Natural killer cell (primary cell): ENCODE results near the gene BCL2L1. TPM values are rescaled to one million over a fixed set of nuclear protein-coding genes. Genes with fewer than 3 reads are reported as not detected.

Source experiments
- ATAC-seq, 3 donors: fragments of 150-1000 bp in 2 of 3; fragments of 200-7000 bp in 1 of 3; cut with Tn5 transposase; 1 replicate in 1 of 3; 2 replicates in 2 of 3; pipeline ENCODE4 v1.10.0; 2021; ENCODE audit warnings: mild to moderate bottlenecking in 2 of 3, moderate library complexity in 2 of 3
- DNase-seq, 2 donors: peaks; one replicate each; pipeline versions ENCODE4 v3.0.0 to v3.0.0-alpha.2; 2013 to 2021; ENCODE audit warnings: mixed read lengths in 1 of 2
- H3K27ac ChIP-seq: one replicate; pipeline ENCODE4 v1.5.1; 2013; ENCODE audit warnings: mild to moderate bottlenecking, low read length
- H3K27me3 ChIP-seq: one replicate; pipeline ENCODE4 v1.6.1; 2013; ENCODE audit warnings: low read length; ENCODE audit not compliant: control insufficient read depth, insufficient read depth
- H3K36me3 ChIP-seq: one replicate; pipeline ENCODE4 v1.6.1; 2013; ENCODE audit warnings: low read length; ENCODE audit not compliant: control insufficient read depth, insufficient read depth
- H3K4me1 ChIP-seq: one replicate; pipeline ENCODE4 v1.6.1; 2013; ENCODE audit warnings: low read length; ENCODE audit not compliant: control insufficient read depth, insufficient read depth
- H3K4me3 ChIP-seq: one replicate; pipeline ENCODE4 v1.5.1; 2013; ENCODE audit warnings: low read length
- H3K9me3 ChIP-seq: one replicate; pipeline ENCODE4 v1.6.1; 2013; ENCODE audit warnings: low read length; ENCODE audit not compliant: control insufficient read depth, insufficient read depth
- H3K27ac Mint-ChIP-seq, 2 donors: one replicate each; pipeline ENCODE4 v1.8.0; 2022; ENCODE audit warnings: mild to moderate bottlenecking in 2 of 2, mixed read lengths in 2 of 2, moderate library complexity in 1 of 2
- H3K27me3 Mint-ChIP-seq, 2 donors: one replicate each; pipeline ENCODE4 v1.8.0; 2022; ENCODE audit warnings: low read depth in 2 of 2, mixed read lengths in 2 of 2
- H3K36me3 Mint-ChIP-seq: one replicate; pipeline ENCODE4 v1.8.0; 2022; ENCODE audit warnings: mixed read lengths
- H3K4me1 Mint-ChIP-seq, 2 donors: one replicate each; pipeline ENCODE4 v1.8.0; 2022; ENCODE audit warnings: mixed read lengths in 2 of 2
- H3K4me3 Mint-ChIP-seq: one replicate; pipeline ENCODE4 v1.8.0; 2022; ENCODE audit warnings: mild to moderate bottlenecking, moderate library complexity, mixed read lengths
- H3K9me3 Mint-ChIP-seq, 2 donors: one replicate each; pipeline ENCODE4 v1.8.0; 2022; ENCODE audit warnings: mixed read lengths in 2 of 2
- WGBS: methylation state at CpG from one replicate; pipeline ENCODE4 v1.1.7; 2013; ENCODE audit warnings: missing lambda C conversion rate; ENCODE audit not compliant: insufficient coverage; 5-methylcytosine and 5-hydroxymethylcytosine counted together
- intact Hi-C: fragments of 100-400 bp; cut with micrococcal nuclease; formaldehyde crosslinking; loops from one replicate; pipeline ENCODE4 v1.14.2; 2022
- total RNA-seq, 4 donors: library from RNA; stranded (reverse); fragments of 120-200 nt in 1 of 4; gene quantifications; one replicate each; pipeline versions ENCODE4 v1.2.3 to v1.2.4, GENCODE V29; 2013 to 2022
- TF ChIP-seq, protein P1 (sequence below): fragments of 200-600 bp; IDR thresholded peaks from one replicate; pipeline ENCODE4 v1.8.0; 2022; ENCODE audit warnings: antibody characterized with exemption

Gene BCL2L1
- total RNA-seq, 3 donors from 2014 or later (not counting 1 experiment from before 2014, with no cell fraction given) = 67.4 to 92.6 (median 78.6) TPM

DNA sequence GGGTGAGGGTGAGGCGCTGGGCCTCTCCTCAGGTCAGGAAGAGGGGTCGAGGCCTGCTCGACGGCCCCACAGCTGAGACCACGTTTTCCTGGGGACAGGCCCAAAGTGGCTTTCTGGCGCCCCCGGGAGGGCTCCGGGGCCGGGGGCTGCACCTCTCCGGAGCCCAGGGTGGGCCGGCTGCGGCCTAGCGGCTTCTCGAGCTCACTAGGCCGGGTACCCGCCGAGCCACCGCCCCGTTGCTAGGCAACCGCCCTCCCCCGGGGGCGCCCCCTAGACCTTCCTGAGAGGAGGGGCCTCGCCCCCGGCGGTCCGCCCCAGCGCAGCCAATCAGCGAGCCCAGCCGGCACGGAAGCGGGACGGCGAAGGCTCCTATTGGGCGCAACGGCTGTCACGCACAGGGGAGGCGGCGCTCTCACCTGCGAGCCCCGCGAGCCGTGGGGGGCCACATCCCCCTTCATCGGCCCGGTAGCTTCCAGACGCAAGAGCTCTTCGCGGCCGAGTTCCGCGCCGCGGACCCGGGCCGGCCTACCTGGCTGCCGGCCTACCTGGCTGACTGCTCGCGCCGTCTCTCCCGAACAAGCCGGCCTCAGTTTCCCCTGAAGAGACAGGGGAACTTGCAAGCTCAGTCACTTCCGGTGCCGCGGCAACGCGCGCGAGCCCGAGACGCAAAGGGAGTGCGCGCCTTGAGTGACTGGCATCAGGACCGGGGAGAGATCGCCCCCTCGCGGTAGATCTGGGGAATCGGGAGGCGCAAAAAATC, 831 bp upstream of the BCL2L1 start:
- Mint-ChIP-seq H3K4me3 (peak overlapping the region; percentile 98), H3K36me3 (no peaks in the 10 kb centered on the region), H3K9me3 (no peaks in the 10 kb centered on the region), H3K27me3 (no peaks in the 10 kb centered on the region), H3K4me1 (peaks cover 49 to 52% of the 10 kb centered on the region in 2 donors), H3K27ac (peak overlapping the region; percentile 84 to 97)
- Histone ChIP-seq H3K9me3 (no peaks in the 10 kb centered on the region), H3K27ac (peak overlapping the region; percentile 88), H3K4me1 (peaks cover 40% of the 10 kb centered on the region), H3K36me3 (peaks cover 8% of the 10 kb centered on the region), H3K27me3 (no peaks in the 10 kb centered on the region), H3K4me3 (peak overlapping the region; percentile 75)
- ATAC-seq (peak; percentile 89 to 96 (median 91)), DNase-seq (peak; percentile 99)
- intact Hi-C loops = loop anchor here (1.0 to 2.0 kb wide), 6 partner anchors 49 to 209 kb away; partner anchors contain the start of gene HM13
- TF ChIP-seq, protein P1, sequence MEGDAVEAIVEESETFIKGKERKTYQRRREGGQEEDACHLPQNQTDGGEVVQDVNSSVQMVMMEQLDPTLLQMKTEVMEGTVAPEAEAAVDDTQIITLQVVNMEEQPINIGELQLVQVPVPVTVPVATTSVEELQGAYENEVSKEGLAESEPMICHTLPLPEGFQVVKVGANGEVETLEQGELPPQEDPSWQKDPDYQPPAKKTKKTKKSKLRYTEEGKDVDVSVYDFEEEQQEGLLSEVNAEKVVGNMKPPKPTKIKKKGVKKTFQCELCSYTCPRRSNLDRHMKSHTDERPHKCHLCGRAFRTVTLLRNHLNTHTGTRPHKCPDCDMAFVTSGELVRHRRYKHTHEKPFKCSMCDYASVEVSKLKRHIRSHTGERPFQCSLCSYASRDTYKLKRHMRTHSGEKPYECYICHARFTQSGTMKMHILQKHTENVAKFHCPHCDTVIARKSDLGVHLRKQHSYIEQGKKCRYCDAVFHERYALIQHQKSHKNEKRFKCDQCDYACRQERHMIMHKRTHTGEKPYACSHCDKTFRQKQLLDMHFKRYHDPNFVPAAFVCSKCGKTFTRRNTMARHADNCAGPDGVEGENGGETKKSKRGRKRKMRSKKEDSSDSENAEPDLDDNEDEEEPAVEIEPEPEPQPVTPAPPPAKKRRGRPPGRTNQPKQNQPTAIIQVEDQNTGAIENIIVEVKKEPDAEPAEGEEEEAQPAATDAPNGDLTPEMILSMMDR = peak; percentile 82
- under 1% methylated on average over 77 of the region's 77 CpGs for WGBS

DNA sequence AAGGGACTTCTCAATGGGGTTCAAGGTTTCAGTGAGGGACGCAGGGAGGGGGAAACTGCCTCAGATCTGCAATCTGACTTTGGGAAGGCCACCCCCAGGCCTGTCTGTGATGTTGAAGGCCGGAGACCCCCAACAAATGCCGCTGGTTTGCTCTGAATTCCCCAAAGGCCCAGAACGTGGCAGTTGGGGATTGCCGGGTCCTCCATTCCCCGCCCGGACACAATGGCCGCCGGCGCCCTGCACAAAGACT, 326 bp upstream of the BCL2L1 start:
- DNase-seq (no peak), ATAC-seq (peak; percentile 37 to 49 (median 45))
- peak overlapping the region; percentile 88 for H3K27ac ChIP-seq
- H3K27me3 ChIP-seq = no peaks in the 10 kb centered on the region
- H3K4me3 Mint-ChIP-seq = peak overlapping the region; percentile 98
- no peaks in the 10 kb centered on the region for H3K36me3 Mint-ChIP-seq
- H3K9me3 ChIP-seq = no peaks in the 10 kb centered on the region
- intact Hi-C loops = loop anchor here (1.0 to 2.0 kb wide), 5 partner anchors 48 to 209 kb away; partner anchors contain the start of gene HM13
- peak overlapping the region; percentile 67 for H3K4me3 ChIP-seq
- H3K9me3 Mint-ChIP-seq = no peaks in the 10 kb centered on the region
- TF ChIP-seq, protein P1 = no peak
- peaks cover 45% of the 10 kb centered on the region for H3K4me1 ChIP-seq
- H3K27ac Mint-ChIP-seq = peak overlapping the region; percentile 84 to 97
- under 1% methylated on average over 10 of the region's 10 CpGs for WGBS
- peaks cover 52 to 55% of the 10 kb centered on the region in 2 donors for H3K4me1 Mint-ChIP-seq
- H3K36me3 ChIP-seq = peaks cover 8% of the 10 kb centered on the region
- H3K27me3 Mint-ChIP-seq = no peaks in the 10 kb centered on the region

DNA sequence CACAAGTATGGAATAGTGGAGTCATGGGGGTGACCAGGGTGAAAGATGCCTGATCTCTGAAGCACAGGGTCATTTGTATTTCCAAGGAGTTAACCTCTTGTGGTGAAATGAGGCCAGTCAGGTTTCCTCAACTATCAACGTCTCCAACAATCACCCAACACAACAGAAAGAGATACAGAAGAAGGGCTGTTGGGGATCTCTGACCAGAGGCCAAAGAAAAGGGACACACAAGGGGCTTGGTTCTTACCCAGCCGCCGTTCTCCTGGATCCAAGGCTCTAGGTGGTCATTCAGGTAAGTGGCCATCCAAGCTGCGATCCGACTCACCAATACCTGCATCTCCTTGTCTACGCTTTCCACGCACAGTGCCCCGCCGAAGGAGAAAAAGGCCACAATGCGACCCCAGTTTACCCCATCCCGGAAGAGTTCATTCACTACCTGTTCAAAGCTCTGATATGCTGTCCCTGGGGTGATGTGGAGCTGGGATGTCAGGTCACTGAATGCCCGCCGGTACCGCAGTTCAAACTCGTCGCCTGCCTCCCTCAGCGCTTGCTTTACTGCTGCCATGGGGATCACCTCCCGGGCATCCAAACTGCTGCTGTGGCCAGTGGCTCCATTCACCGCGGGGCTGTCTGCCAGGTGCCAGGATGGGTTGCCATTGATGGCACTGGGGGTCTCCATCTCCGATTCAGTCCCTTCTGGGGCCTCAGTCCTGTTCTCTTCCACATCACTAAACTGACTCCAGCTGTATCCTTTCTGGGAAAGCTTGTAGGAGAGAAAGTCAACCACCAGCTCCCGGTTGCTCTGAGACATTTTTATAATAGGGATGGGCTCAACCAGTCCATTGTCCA, 1.0 kb downstream of the BCL2L1 start:
- TF ChIP-seq, protein P1 = no peak

More for the DNA sequence above, 1.0 kb downstream of the BCL2L1 start:
- DNase-seq = peak in 1 of 2 donors; percentile 33
- peaks cover 65 to 69% of the 10 kb centered on the region in 2 donors for H3K4me1 Mint-ChIP-seq
- H3K36me3 ChIP-seq = peaks cover 10% of the 10 kb centered on the region
- no peaks in the 10 kb centered on the region for H3K9me3 Mint-ChIP-seq
- H3K27ac ChIP-seq = peak overlapping the region; percentile 88
- H3K4me1 ChIP-seq = peaks cover 56% of the 10 kb centered on the region
- H3K4me3 ChIP-seq = peak overlapping the region; percentile 67
- ATAC-seq = no peak
- H3K27me3 Mint-ChIP-seq = no peaks in the 10 kb centered on the region
- no peaks in the 10 kb centered on the region for H3K9me3 ChIP-seq
- no peaks in the 10 kb centered on the region for H3K36me3 Mint-ChIP-seq
- intact Hi-C loops = loop anchor here (2.0 kb wide), 1 partner anchor 47 kb away; no protein-coding TSS in a partner anchor
- peak overlapping the region; percentile 84 to 97 for H3K27ac Mint-ChIP-seq
- 59% methylated on average over 21 of the region's 22 CpGs for WGBS
- H3K4me3 Mint-ChIP-seq = peak overlapping the region; percentile 98
- no peaks in the 10 kb centered on the region for H3K27me3 ChIP-seq
